ENCODE results near the gene USP33.
"Not testable (repeated sequence)": the region's sequence is repeated elsewhere in the genome, so short reads cannot be mapped to it uniquely, and the experiment has no call there.

The USP33 gene

GRCh38 chr1:77673030-77673429 is 86.6 kb downstream of the USP33 start:
- DNase-seq = no peak

GRCh38 chr1:77672374-77672773 is 87.3 kb downstream of the USP33 start:
- no peak for DNase-seq

GRCh38 chr1:77671836-77672235 is 87.8 kb downstream of the USP33 start:
- no peak for DNase-seq

- DNase-seq = no peak
Measured at GRCh38 chr1:77670330-77670729, 89.3 kb downstream of the USP33 start.

- no peak for DNase-seq
Measured at GRCh38 chr1:77668924-77669449, 90.7 kb downstream of the USP33 start.

GRCh38 chr1:77664939-77665516 is 94.6 kb downstream of the USP33 start:
- DNase-seq = no peak

GRCh38 chr1:77661696-77662095 is 98.0 kb downstream of the USP33 start:
- DNase-seq = no peak

- no peak for DNase-seq
Measured at GRCh38 chr1:77659879-77660593, 99.6 kb downstream of the USP33 start.

- no peak for DNase-seq
Measured at GRCh38 chr1:77658271-77658670, 101.4 kb downstream of the USP33 start.

- no peak for DNase-seq
Measured at GRCh38 chr1:77655431-77655974, 104.1 kb downstream of the USP33 start.

GRCh38 chr1:77652970-77653516 is 106.6 kb downstream of the USP33 start:
- DNase-seq = no peak

GRCh38 chr1:77652268-77652667 is 107.4 kb downstream of the USP33 start:
- DNase-seq = no peak

GRCh38 chr1:77649127-77649526 is 110.5 kb downstream of the USP33 start:
- no peak for DNase-seq

GRCh38 chr1:77646224-77646623 is 113.4 kb downstream of the USP33 start:
- not testable (repeated sequence) for DNase-seq

Measured in amygdala (tissue), 56 donors.